HG02870 (cell line): ENCODE measurements around the gene SEC61A1.

Experiments used
- ATAC-seq: cut with Tn5 transposase; IDR thresholded peaks from one replicate; pipeline ENCODE4 v1.9.1; 2021; ENCODE audit warnings: mild to moderate bottlenecking, moderate library complexity; ENCODE audit not compliant: unreplicated experiment

The SEC61A1 gene

GRCh38 chr3:128111147-128111546 lies 58.9 kb downstream of the SEC61A1 start:
- ATAC-seq: no peak

- ATAC-seq: peak; percentile 54
Observed at GRCh38 chr3:128112357-128112968, 60.2 kb downstream of the SEC61A1 start.

- peak; percentile 64 for ATAC-seq
Observed at GRCh38 chr3:128113817-128114794, 61.9 kb downstream of the SEC61A1 start.
